Suprapubic skin (tissue), 4 donors: Measurements from ENCODE around the gene PTHLH.

ENCODE experiments used
- CTCF ChIP-seq, 2 donors: fragments of 200-600 bp in 1 of 2; fragments of 450-650 bp in 1 of 2; sonication (generic) in 1 of 2; IDR thresholded peaks; one replicate each; pipeline ENCODE4 v1.5.1; 2016 to 2019; ENCODE audit warnings: antibody characterized with exemption in 2 of 2, mild to moderate bottlenecking in 1 of 2, moderate library complexity in 1 of 2
- EP300 ChIP-seq: sonication (generic); formaldehyde crosslinking; IDR thresholded peaks from one replicate; pipeline ENCODE4 v1.6.1; 2017; ENCODE audit warnings: antibody characterized with exemption
- POLR2A ChIP-seq, 2 donors: fragments of 450-650 bp; IDR thresholded peaks; one replicate each; pipeline ENCODE4 v1.6.1; 2017; ENCODE audit warnings: antibody characterized with exemption in 2 of 2, mild to moderate bottlenecking in 2 of 2, moderate library complexity in 2 of 2
- POLR2AphosphoS5 ChIP-seq, 3 donors: sonication (generic); formaldehyde crosslinking; IDR thresholded peaks; one replicate each; pipeline ENCODE4 v1.6.1; 2017; ENCODE audit warnings: antibody characterized with exemption in 3 of 3

- TF ChIP-seq EP300 (no peak), CTCF (IDR thresholded peaks at IDR 0.05) (no peak), POLR2AphosphoS5 (IDR thresholded peaks at IDR 0.05) (no peak), POLR2A (IDR thresholded peaks at IDR 0.05) (no peak)
Measured at GRCh38 chr12:28012333-28012918, 39.9 kb upstream of the PTHLH start.
